Heart right ventricle (tissue), 16 donors: ENCODE data around the gene CSE1L. TPM values are rescaled to one million over a fixed set of nuclear protein-coding genes. Genes with fewer than 3 reads are reported as not detected.
"Not testable (repeated sequence)": the region's sequence is repeated elsewhere in the genome, so short reads cannot be mapped to it uniquely, and the experiment has no call there.

Source experiments
- ATAC-seq, 8 donors: fragments of 200-7000 bp; cut with Tn5 transposase; one replicate each; pipeline ENCODE4 v1.9.1; 2020; ENCODE audit warnings: mild to moderate bottlenecking in 8 of 8, moderate library complexity in 8 of 8, moderate number of reproducible peaks in 1 of 8
- DNase-seq, 2 donors: peaks; one replicate each; pipeline ENCODE4 v3.0.0-alpha.2; 2020
- H3K27ac ChIP-seq, 10 donors: fragments of 200-600 bp; sonication (generic) in 2 of 10; one replicate each; pipeline versions ENCODE4 v1.5.0 to v1.8.0; 2020 to 2022; ENCODE audit warnings: mild to moderate bottlenecking in 3 of 10
- H3K27me3 ChIP-seq, 7 donors: fragments of 200-600 bp; one replicate each; pipeline ENCODE4 v1.8.0; 2021 to 2022; ENCODE audit warnings: mild to moderate bottlenecking in 2 of 7
- H3K36me3 ChIP-seq, 9 donors: fragments of 200-600 bp; sonication (generic) in 1 of 9; one replicate each; pipeline versions ENCODE4 v1.5.0 to v1.8.0; 2020 to 2022; ENCODE audit warnings: mild to moderate bottlenecking in 2 of 9
- H3K4me1 ChIP-seq, 9 donors: fragments of 200-600 bp; sonication (generic) in 1 of 9; one replicate each; pipeline versions ENCODE4 v1.5.0 to v1.8.0; 2020 to 2022; ENCODE audit warnings: mild to moderate bottlenecking in 4 of 9
- H3K4me3 ChIP-seq, 10 donors: fragments of 200-600 bp; sonication (generic) in 2 of 10; one replicate each; pipeline versions ENCODE4 v1.5.0 to v1.8.0; 2020 to 2022; ENCODE audit warnings: mild to moderate bottlenecking in 7 of 10, moderate library complexity in 2 of 10
- H3K9me3 ChIP-seq, 11 donors: fragments of 200-600 bp in 10 of 11; sonication (generic) in 2 of 11; one replicate each; pipeline versions ENCODE4 v1.5.0 to v1.8.0; 2013 to 2022; ENCODE audit warnings: mild to moderate bottlenecking in 2 of 11, control low read depth in 1 of 11, moderate library complexity in 1 of 11
- CTCF ChIP-seq, 9 donors: fragments of 200-600 bp; sonication (generic) in 2 of 9; IDR thresholded peaks; one replicate each; pipeline versions ENCODE4 v1.5.0 to v1.8.0; 2021 to 2022; ENCODE audit warnings: antibody characterized with exemption in 9 of 9, mild to moderate bottlenecking in 5 of 9, moderate library complexity in 1 of 9
- WGBS, 2 donors: extraction: QIAGEN DNeasy Blood & Tissue Kit; methylation state at CpG; one replicate each; pipeline ENCODE4 v1.1.7; 2013; ENCODE audit warnings: inconsistent platforms in 1 of 2; 5-methylcytosine and 5-hydroxymethylcytosine counted together
- intact Hi-C, 10 donors: fragments of 100-400 bp; cut with DNase I; formaldehyde crosslinking; loops; one replicate each; pipeline versions ENCODE4 v1.11.1 to v1.14.2; 2022
- polyA plus RNA-seq, 2 donors: library from polyadenylated mRNA; stranded (reverse); fragments of 200-250 nt; gene quantifications; one replicate each; pipeline ENCODE4 v1.2.3, GENCODE V29; 2013
- total RNA-seq, 10 donors: library from RNA; stranded (reverse); fragmentation: NEBNext Ultra II Directional in 3 of 10; extraction: Animal tissue kit (Norgen Biotek cat#: 25700) in 3 of 10; gene quantifications; one replicate each; pipeline versions ENCODE4 v1.2.1 to v1.2.4, GENCODE V29; 2021 to 2023
- donor health status: Arrhythmogenic right ventricular cardiomyopathy.
- donor health status: ischemic (EF 13 %, LVEDD 7.1; RV severe dilation, severe dysfunction).
- donor health status: healthy with polysubstance abuse.
- donor health status: DM: no; HTN: yes; CAD: no.
- donor health status: DM: no; HTN: no; CAD: no.
- donor health status: ischemic (EF 25% LVEDD 6.9; RV normal size, moderate dysfunction).
- donor health status: ischemic (EF 25% LVEDD 5.7; RV mildly dilated, moderate dysfunction).
- donor health status: healthy.
- donor health status: DM: yes; HTN: yes; CAD: no.
- donor health status: Ischemic cardiomyopathy.
- donor health status: ischemic (EF 35%, LVEDD 5.7; RV mildly dilated, moderate dysfunction).
- donor health status: nonischemic (EF 11% LVEDD 7.7; RV severe dilation, severe dysfunction).
- donor health status: DM: yes; HTN: yes; CAD: no.
- donor health status: PGD.
- donor health status: ischemic (EF 29% LVEDD 5.4; RV normal size, mild dysfunction).
- donor health status: nonischemic (EF 23%, LVEDD 6.1; RV moderate dilation, normal function).

Gene CSE1L
- total and polyA plus RNA-seq, 12 donors = 16.2 to 47.6 (median 39.6) TPM

GRCh38 chr20:49097159-49097558 is 51.0 kb downstream of the CSE1L start:
- whole genome bisulfite sequencing, 2 donors = 92 to 93% methylated on average over 7 of the region's 7 CpGs
- H3K27ac ChIP-seq = no peak overlapping the region
- H3K9me3 ChIP-seq = no peaks in the 10 kb centered on the region
- ATAC-seq (no peak), DNase-seq (no peak)
- peaks cover 0 to 13% (median 0%) of the 10 kb centered on the region in 9 donors for H3K4me1 ChIP-seq
- H3K27me3 ChIP-seq = no peaks in the 10 kb centered on the region
- no peak for TF ChIP-seq CTCF (IDR thresholded peaks at IDR 0.05)
- intact Hi-C loops = no loop called here
- H3K36me3 ChIP-seq = peaks cover 0 to 98% (median 31%) of the 10 kb centered on the region in 9 donors
- H3K4me3 ChIP-seq = no peak overlapping the region

- Histone ChIP-seq H3K27me3 (no peaks in the 10 kb centered on the region), H3K27ac (no peak overlapping the region), H3K36me3 (peaks cover 0 to 98% (median 32%) of the 10 kb centered on the region in 9 donors), H3K9me3 (no peaks in the 10 kb centered on the region), H3K4me3 (no peak overlapping the region), H3K4me1 (peaks cover 0 to 13% (median 0%) of the 10 kb centered on the region in 9 donors)
- DNase-seq (no peak), ATAC-seq (no peak)
- no peak for TF ChIP-seq CTCF (IDR thresholded peaks at IDR 0.05)
- intact Hi-C loops = no loop called here
- 88 to 94% methylated on average over 4 of the region's 4 CpGs for WGBS, 2 donors
These were observed 52.0 kb downstream of the CSE1L start for GRCh38 chr20:49098136-49098535.

GRCh38 chr20:49099011-49099410 is 52.9 kb downstream of the CSE1L start:
- 96 to 98% methylated on average over 3 of the region's 3 CpGs for whole genome bisulfite sequencing, 2 donors
- no peak for TF ChIP-seq CTCF (IDR thresholded peaks at IDR 0.05)
- H3K4me1 ChIP-seq = peaks cover 0 to 13% (median 0%) of the 10 kb centered on the region in 9 donors
- no peak for ATAC-seq
- H3K27ac ChIP-seq = no peak overlapping the region
- no peak overlapping the region for H3K4me3 ChIP-seq
- intact Hi-C loops = no loop called here
- H3K9me3 ChIP-seq = no peaks in the 10 kb centered on the region
- H3K27me3 ChIP-seq = no peaks in the 10 kb centered on the region
- H3K36me3 ChIP-seq = peaks cover 0 to 98% (median 36%) of the 10 kb centered on the region in 9 donors
- DNase-seq = no peak

- WGBS, 2 donors = 89 to 98% methylated on average over 5 of the region's 5 CpGs
- intact Hi-C loops = not testable (repeated sequence)
- peaks cover 0 to 98% (median 37%) of the 10 kb centered on the region in 9 donors for H3K36me3 ChIP-seq
These were observed 54.2 kb downstream of the CSE1L start for GRCh38 chr20:49100292-49100691.

GRCh38 chr20:49100972-49101371 is 54.9 kb downstream of the CSE1L start:
- no peaks in the 10 kb centered on the region for H3K27me3 ChIP-seq
- no peak overlapping the region for H3K4me3 ChIP-seq
- no peaks in the 10 kb centered on the region for H3K9me3 ChIP-seq
- no peak for ATAC-seq
- WGBS, 2 donors = 76 to 84% methylated on average over 4 of the region's 4 CpGs
- H3K36me3 ChIP-seq = peaks cover 0 to 95% (median 30%) of the 10 kb centered on the region in 9 donors
- TF ChIP-seq CTCF (IDR thresholded peaks at IDR 0.05) = no peak
- intact Hi-C loops = no loop called here
- no peak for DNase-seq
- H3K4me1 ChIP-seq = peaks cover 0 to 13% (median 0%) of the 10 kb centered on the region in 9 donors
- H3K27ac ChIP-seq = peak overlapping the region in 2 of 10 donors; percentile 3 to 63

More at GRCh38 chr20:49100292-49100691, 54.2 kb downstream of the CSE1L start:
- H3K9me3 ChIP-seq, H3K4me3 ChIP-seq, H3K27me3 ChIP-seq, DNase-seq, ATAC-seq: not testable (repeated sequence)
- H3K27ac ChIP-seq = peak overlapping the region in 1 of 10 donors; percentile 63
- H3K4me1 ChIP-seq = peaks cover 0 to 13% (median 0%) of the 10 kb centered on the region in 9 donors
